GM19463 (cell line): ENCODE results near the gene ACAP2.
"Not testable (repeated sequence)": the region's sequence is repeated elsewhere in the genome, so short reads cannot be mapped to it uniquely, and the experiment has no call there.

Source experiments
- ATAC-seq: cut with Tn5 transposase; IDR thresholded peaks from one replicate; pipeline ENCODE4 v1.9.1; 2021; ENCODE audit warnings: mild to moderate bottlenecking, moderate library complexity; ENCODE audit not compliant: unreplicated experiment

ACAP2 gene

GRCh38 chr3:195445885-195446284 is 3.1 kb upstream of the ACAP2 start:
- no peak for ATAC-seq

GRCh38 chr3:195443391-195443989 is 670 bp upstream of the ACAP2 start:
- no peak for ATAC-seq

DNA sequence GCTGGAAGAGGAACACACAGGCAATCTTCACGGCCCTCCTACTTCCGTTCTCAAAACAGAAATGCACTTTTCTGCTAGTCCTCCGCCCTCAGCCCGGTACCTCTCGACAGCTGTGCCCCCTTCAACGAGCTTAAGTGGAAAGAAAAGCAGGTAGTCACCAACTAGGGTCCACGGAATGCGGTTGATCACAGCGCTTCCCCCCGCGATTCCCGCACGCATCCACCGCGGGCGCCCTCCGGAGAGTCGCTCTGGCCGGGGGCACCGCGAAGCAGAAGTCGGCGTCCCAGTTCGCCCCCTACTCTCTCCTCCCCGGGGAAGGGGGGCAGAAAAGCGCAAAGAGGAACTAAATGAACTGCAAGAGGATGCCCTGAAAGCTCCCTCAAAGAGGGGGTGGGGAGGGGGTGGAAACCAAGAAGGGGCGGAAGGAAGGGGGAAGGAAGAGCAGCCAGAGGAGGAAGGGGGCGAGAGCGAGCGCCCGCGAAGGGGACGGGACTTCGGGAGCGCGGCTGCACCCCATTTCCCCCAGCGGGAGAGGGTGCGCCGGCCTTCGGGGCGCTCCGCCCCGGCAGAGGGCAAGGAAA is 738 bp downstream of the ACAP2 start:
- peak; percentile 0 for ATAC-seq

DNA sequence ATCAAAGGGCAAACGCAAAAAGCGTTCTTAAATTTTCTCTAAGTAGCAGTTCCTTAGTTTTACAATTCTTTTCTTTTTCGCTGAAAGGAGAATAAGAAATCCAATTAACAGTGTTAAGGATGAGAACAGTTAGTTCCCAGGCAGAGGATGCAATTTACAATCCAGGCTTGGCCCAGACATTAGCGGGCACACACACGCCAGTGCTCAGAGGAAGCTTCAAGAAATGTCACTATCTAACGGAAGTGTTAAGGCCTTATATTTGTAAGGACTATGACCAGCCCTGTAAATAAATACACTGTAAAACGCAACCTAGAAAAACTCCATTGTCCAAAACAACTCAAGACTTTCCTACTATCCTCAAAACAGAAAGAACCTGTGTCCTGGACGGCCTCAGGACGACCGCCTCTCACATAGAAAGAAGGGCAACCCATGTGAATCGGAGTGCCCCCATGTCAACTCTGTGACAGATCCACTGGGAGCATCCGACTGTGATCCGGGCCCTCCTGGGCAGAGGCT is 1.3 kb downstream of the ACAP2 start:
- ATAC-seq, result no peak

DNA sequence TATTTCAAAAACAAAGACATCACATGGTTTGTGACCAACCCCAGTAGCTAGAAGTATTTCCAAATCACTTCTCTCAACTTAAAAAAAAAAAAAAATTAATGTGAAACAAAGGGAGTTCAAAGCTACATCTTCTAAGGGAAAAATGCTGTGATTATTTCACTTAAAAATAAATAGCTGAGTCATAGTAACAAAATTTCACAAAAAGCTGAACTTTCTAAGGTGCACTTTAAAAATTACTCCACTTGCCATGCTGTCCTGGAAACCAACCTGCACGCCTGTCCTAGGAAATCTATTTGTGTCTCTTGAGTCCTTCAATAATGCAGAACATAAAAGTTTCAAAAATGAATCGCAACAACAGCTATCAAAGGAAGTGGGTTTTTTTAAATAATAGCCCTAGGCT is 1.8 kb downstream of the ACAP2 start:
- no peak for ATAC-seq

- no peak for ATAC-seq
Observed at GRCh38 chr3:195440379-195440778, 2.4 kb downstream of the ACAP2 start.

DNA sequence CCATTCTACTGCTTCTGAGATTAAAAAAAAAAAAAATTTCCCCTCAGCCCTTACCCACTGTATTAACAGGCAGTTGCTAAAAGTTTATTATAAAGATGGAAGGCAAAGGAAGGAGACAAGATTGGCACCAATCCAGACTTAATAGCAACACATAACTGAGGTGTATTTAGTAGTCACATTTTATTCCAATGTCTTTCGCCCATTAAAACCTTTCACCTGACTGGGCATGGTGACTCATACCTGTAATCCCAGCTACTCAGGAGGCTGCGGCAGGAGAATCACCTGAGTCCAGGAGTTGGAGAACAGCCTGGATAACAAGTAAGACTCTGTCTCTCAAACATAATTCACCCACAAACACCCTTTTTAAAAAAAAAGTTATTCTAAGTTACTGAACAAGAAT is 4.4 kb downstream of the ACAP2 start:
- no peak for ATAC-seq

GRCh38 chr3:195425849-195426248 is 17.0 kb downstream of the ACAP2 start:
- ATAC-seq, result no peak

GRCh38 chr3:195423818-195424217 is 19.0 kb downstream of the ACAP2 start:
- no peak for ATAC-seq

GRCh38 chr3:195421400-195421799 is 21.4 kb downstream of the ACAP2 start:
- ATAC-seq, result no peak

GRCh38 chr3:195416795-195417194 is 26.0 kb downstream of the ACAP2 start:
- no peak for ATAC-seq

DNA sequence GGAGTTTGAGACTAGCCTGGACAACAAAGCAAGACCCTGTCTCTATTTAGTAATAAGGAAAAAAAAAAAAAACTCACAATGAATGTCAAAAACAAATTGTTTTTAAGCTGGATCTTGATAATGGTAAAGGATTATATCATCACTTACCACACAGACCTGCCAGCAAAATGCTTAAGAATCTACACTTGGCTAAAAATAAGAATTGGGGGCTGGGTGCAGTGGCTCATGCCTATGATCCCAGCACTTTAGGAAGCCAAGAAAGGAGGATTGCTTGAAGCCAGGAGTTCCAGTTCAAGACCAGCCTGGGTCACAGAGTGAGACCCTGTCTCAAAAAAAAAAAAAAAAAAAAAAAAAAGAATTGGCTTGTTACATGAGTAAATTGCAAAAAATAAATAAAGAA is 31.0 kb downstream of the ACAP2 start:
- no peak for ATAC-seq

- ATAC-seq, result no peak
Observed at GRCh38 chr3:195410546-195410945, 32.3 kb downstream of the ACAP2 start.

DNA sequence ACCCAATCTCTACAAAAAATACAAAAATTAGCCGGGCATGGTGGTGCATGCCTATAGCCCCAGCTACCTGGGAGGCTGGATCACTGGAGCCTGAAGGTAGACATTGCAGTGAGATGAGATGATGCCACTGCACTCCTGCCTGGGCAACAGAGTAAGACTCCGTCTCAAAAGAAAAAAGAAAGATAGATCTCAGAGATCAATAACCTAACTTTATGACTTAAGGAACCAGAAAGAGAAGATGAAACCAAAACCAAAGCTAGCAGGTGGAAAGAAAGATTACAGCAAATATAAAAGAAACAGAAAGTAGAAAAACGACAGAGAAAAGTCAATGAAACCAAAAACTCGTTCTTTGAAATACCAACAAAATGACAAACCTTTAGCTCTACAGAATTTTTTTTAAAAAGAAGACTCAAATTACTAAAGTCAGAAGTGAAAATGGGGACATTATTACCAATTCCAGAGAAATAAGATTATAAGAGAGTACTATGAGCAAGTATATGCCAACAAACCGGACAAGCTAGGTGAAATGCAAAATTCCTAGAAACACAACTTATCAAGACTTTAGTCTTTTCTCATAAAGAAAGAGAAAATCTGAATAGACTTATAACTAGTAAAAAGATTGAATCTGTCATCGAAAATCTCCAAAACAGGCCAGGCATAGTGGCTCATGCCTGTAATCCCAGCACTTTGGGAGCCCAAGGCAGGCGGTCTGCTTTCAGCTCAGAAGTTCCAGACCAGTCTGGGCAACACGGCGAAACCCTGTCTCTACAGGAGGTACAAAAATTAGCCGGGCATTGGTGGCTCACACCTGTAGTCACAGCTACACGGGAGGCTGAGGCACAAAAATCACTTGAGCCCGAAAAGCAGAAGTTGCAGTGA is 35.0 kb downstream of the ACAP2 start:
- ATAC-seq, result no peak

GRCh38 chr3:195405651-195406050 is 37.2 kb downstream of the ACAP2 start:
- ATAC-seq, result no peak

- ATAC-seq, result no peak
Observed at GRCh38 chr3:195403841-195404408, 38.9 kb downstream of the ACAP2 start.

DNA sequence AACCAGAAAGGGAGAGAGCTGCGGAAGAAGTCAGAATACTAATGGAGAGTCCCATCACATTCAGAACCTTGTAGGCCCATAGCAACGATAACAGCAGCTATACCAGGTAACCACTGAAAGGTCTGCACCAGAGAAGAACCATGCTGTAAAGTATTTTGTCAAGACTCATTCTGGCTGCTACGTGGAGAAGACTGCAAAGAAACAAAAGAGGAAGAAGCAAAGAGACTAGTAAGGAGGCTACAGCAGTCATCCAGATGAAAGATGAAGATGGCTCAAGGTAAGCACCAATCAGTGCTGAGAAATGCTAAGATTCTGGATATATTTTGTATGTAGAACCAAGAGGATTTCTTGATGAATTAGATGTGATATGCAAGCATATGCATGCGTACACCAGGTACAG is 39.6 kb downstream of the ACAP2 start:
- no peak for ATAC-seq

DNA sequence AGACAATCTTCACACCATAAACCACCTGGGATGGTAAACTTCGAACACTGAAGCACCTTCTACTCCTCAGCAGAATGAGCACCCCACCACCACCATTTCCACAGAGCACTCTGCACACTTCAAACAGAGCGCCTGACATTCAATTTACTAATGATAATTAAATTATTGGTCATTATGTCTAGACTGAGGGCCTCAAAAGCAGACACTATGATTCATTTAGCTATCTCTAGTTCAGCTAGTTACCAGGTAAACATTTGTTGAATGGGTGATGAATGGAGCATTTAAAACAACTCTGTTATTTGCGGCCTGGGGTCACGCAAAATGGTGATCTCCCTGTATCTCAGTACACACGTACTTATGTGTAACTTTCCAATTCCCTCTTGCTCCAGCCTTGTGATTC is 40.9 kb downstream of the ACAP2 start:
- ATAC-seq, result no peak

DNA sequence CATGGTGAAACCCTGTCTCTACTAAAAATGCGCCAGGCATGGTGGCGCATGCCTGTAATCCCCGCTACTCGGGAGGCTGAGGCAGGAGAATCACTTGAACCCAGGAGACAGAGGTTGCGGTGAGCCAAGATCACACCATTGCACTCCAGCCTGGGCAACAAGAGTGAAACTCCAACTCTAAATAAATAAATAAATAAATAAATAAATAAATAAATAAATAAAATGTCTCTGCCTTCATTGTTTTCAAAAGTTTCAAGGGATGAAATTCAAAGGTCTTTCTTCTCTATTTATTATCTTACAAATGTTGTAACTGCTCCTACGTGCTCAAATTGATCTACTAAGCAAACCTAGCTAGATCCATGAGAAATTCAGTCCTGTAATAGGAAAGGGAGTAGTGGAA is 44.4 kb downstream of the ACAP2 start:
- ATAC-seq, result not testable (repeated sequence)

DNA sequence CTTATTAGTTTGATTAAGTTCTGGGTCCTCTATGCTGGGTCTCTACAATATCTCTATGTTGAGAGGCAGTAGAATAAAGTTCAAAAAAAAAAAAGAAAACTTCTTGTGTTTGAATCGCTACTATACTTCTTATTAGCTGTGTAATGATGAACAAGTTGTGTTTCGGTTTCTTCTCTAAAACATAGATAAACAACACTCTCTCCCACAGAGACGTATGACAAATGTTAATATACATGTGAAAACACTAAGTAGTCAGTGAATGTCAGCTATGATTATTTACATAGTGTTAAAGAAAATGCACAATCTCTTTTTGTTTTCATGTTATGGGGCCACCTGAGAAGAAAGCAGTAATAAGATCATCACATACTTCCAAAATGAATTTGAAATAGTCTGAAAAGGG is 45.3 kb downstream of the ACAP2 start:
- no peak for ATAC-seq

GRCh38 chr3:195395208-195395816 is 47.5 kb downstream of the ACAP2 start:
- ATAC-seq, result no peak
